ENCODE measurements around the gene C17orf75.

The C17orf75 gene

GRCh38 chr17:32382526-32383223 lies 40.7 kb upstream of the C17orf75 start:
- POLR2A ChIA-PET = no interaction called here
- Histone ChIP-seq H3K9me3 (ENCODE audit: control insufficient read depth, insufficient read depth, low read depth, low read length) (no peaks in the 10 kb centered on the region), H3K4me1 (ENCODE audit: control insufficient read depth, insufficient read depth, low read length) (no peaks in the 10 kb centered on the region), H3K36me3 (ENCODE audit: control insufficient read depth in 2 of 2, insufficient read depth in 1 of 2, low read length in 2 of 2) (peaks cover 35 to 50% of the 10 kb centered on the region in 2 experiments), H3K4me3 (ENCODE audit: low read depth, low read length) (no peak overlapping the region), H3K27ac (ENCODE audit: extremely low read depth, low read depth, low read length) (no peak overlapping the region)
- TF ChIP-seq ZNF776 (tag by site-specific recombination; IDR thresholded peaks at IDR 0.05; ENCODE audit: borderline replicate concordance) = no peak
- no peak for TF ChIP-seq KLF10 (tag by site-specific recombination; IDR thresholded peaks at IDR 0.05)
- TF ChIP-seq ZNF792 (tag by site-specific recombination; IDR thresholded peaks at IDR 0.05) = no peak
- no peak for TF ChIP-seq ZNF692 (tag by site-specific recombination; IDR thresholded peaks at IDR 0.05)
- TF ChIP-seq ZNF398 (tag by site-specific recombination; IDR thresholded peaks at IDR 0.05) = no peak
- no peak for TF ChIP-seq EGR2 (tag by site-specific recombination; IDR thresholded peaks at IDR 0.05; ENCODE audit: low read depth)
- TF ChIP-seq ZNF433 (tag by site-specific recombination; IDR thresholded peaks at IDR 0.05; ENCODE audit: low read depth) = no peak
- TF ChIP-seq SP2 (tag by site-specific recombination; IDR thresholded peaks at IDR 0.05) = no peak
- no peak for TF ChIP-seq GLI4 (tag by site-specific recombination; IDR thresholded peaks at IDR 0.05)
- TF ChIP-seq REPIN1 (tag by site-specific recombination; IDR thresholded peaks at IDR 0.05; ENCODE audit: low read depth) = no peak
- TF ChIP-seq ZNF571 (tag by site-specific recombination; IDR thresholded peaks at IDR 0.05) = no peak
- TF ChIP-seq ZIC2 (tag by site-specific recombination; IDR thresholded peaks at IDR 0.05) = no peak
- no peak for TF ChIP-seq SCRT2 (tag by site-specific recombination; IDR thresholded peaks at IDR 0.05)
- TF ChIP-seq SCRT1 (tag by site-specific recombination; IDR thresholded peaks at IDR 0.05; ENCODE audit: borderline replicate concordance) = no peak
- TF ChIP-seq ZNF830 (tag by site-specific recombination; IDR thresholded peaks at IDR 0.05; ENCODE audit: low read depth) = no peak
- TF ChIP-seq ZNF18 (tag by site-specific recombination; IDR thresholded peaks at IDR 0.05) = no peak
- TF ChIP-seq BCL11A (tag by site-specific recombination; IDR thresholded peaks at IDR 0.05; ENCODE audit: low read depth) = no peak
- TF ChIP-seq ZFP69B (tag by site-specific recombination; IDR thresholded peaks at IDR 0.05) = no peak
- no peak for TF ChIP-seq RBAK (tag by site-specific recombination; IDR thresholded peaks at IDR 0.05)
- CTCF ChIA-PET = no interaction called here

- ChIA-PET POLR2A (no interaction called here), CTCF (interaction anchor here (0.6 to 1.3 kb wide), 5 partner anchors 9 to 195 kb away, joined by 3 to 6 read pairs (median 3); partner anchors contain the start of gene PSMD11)
- H3K4me1 ChIP-seq (ENCODE audit: control insufficient read depth, insufficient read depth, low read length) = no peaks in the 10 kb centered on the region
- TF ChIP-seq OSR2 (tag by site-specific recombination; IDR thresholded peaks at IDR 0.05) = no peak
- no peak for TF ChIP-seq ZFP69B (tag by site-specific recombination; IDR thresholded peaks at IDR 0.05)
- no peak for TF ChIP-seq ZNF433 (tag by site-specific recombination; IDR thresholded peaks at IDR 0.05; ENCODE audit: low read depth)
- 0 out of 2 replicates have a peak, but pooled peaks have one; percentile 17 for TF ChIP-seq PRDM6 (tag by site-specific recombination; IDR thresholded peaks at IDR 0.05)
- no peaks in the 10 kb centered on the region for H3K9me3 ChIP-seq (ENCODE audit: control insufficient read depth, insufficient read depth, low read depth, low read length)
- H3K4me3 ChIP-seq (ENCODE audit: low read depth, low read length) = no peak overlapping the region
- H3K27ac ChIP-seq (ENCODE audit: extremely low read depth, low read depth, low read length) = no peak overlapping the region
- H3K36me3 ChIP-seq (ENCODE audit: control insufficient read depth in 2 of 2, insufficient read depth in 1 of 2, low read length in 2 of 2) = peaks cover 98 to 99% of the 10 kb centered on the region in 2 experiments
Observed at GRCh38 chr17:32370426-32370825, 28.5 kb upstream of the C17orf75 start.

Measured in HEK293 (cell line).